Retinal pigment epithelial cell (primary cell): ENCODE data around the gene GSK3A.

Experiments used
- DNase-seq: peaks from one replicate; pipeline ENCODE4 v3.0.0-alpha.2; 2010; ENCODE audit warnings: low read depth
- H3K4me3 ChIP-seq: 2 replicates; pipeline ENCODE4 v1.5.1; 2011; ENCODE audit warnings: mild to moderate bottlenecking, low read length, control low read depth, moderate library complexity
- TF ChIP-seq, protein P1 (sequence below): conservative IDR thresholded peaks from 2 replicates; pipeline ENCODE4 v1.5.1; 2011; ENCODE audit warnings: low read depth, low read length, control low read depth, inconsistent platforms

Gene GSK3A

DNA sequence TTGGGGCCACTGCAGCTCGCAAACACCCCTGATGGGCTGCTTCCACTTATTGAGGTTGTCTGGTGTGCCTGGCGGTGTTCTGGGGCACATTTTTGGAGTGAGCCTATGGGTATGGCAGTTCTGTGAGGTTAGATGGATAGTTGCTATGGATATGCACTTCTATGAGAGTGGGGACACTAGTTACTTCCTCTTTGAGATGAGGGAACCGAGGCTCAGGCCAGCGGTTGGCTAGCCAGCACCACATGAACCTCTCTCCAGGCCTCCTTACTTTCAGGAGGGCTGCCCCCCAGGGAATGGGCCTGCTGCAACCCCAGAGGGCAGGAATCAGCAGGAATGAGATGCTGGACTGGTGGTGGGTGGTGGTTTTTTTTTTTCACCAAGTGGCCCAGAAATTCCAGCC lies 46.0 kb upstream of the GSK3A start:
- no peak overlapping the region for H3K4me3 ChIP-seq
- TF ChIP-seq, protein P1, sequence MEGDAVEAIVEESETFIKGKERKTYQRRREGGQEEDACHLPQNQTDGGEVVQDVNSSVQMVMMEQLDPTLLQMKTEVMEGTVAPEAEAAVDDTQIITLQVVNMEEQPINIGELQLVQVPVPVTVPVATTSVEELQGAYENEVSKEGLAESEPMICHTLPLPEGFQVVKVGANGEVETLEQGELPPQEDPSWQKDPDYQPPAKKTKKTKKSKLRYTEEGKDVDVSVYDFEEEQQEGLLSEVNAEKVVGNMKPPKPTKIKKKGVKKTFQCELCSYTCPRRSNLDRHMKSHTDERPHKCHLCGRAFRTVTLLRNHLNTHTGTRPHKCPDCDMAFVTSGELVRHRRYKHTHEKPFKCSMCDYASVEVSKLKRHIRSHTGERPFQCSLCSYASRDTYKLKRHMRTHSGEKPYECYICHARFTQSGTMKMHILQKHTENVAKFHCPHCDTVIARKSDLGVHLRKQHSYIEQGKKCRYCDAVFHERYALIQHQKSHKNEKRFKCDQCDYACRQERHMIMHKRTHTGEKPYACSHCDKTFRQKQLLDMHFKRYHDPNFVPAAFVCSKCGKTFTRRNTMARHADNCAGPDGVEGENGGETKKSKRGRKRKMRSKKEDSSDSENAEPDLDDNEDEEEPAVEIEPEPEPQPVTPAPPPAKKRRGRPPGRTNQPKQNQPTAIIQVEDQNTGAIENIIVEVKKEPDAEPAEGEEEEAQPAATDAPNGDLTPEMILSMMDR, result no peak
- no peak for DNase-seq

DNA sequence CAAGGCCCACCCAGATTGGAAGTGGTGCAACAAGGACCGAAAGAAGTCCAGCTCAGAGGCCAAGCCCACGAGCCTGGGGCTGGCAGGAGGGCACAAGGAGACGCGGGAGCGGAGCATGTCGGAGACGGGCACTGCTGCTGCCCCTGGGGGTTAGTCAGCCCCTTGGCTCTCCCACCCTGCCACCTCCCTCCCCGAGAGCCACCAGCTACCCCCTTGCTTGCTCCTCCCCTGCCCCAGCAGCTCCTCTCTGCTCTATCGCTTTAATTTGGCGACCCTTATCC lies 45.4 kb upstream of the GSK3A start:
- DNase-seq, result no peak
- TF ChIP-seq, protein P1, result no peak
- no peak overlapping the region for H3K4me3 ChIP-seq

DNA sequence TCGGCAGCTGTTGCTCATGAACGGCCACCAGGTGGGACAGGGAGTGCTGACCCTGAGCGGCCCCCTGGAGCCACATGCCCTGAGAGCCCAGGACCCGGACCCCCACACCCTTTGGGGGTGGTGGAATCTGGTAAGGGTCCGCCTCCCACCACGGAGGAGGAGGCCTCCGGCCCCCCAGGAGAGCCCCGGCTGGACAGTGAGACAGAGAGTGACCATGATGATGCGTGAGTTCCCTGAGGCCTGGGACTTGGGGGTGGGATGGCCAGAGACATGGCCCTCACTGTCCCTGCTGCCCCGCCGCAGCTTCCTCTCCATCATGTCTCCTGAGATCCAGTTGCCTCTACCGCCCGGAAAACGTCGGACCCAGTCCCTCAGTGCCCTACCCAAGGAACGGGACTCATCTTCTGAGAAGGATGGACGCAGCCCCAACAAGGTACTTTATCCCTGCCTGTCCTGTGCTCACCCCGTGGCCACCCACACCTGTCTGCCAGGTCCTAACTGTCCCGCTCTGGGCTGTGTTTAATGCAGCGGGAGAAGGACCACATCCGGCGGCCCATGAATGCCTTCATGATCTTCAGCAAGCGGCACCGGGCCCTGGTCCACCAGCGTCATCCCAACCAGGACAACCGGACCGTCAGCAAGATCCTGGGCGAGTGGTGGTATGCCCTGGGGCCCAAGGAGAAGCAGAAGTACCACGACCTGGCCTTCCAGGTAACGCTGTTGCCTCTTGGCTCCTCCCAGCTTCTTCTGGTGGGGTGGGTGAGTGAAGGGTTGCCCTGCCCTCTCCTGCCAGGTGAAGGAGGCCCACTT lies 44.8 kb upstream of the GSK3A start:
- no peak for DNase-seq
- no peak overlapping the region for H3K4me3 ChIP-seq
- TF ChIP-seq, protein P1, result peak; percentile 2

DNA sequence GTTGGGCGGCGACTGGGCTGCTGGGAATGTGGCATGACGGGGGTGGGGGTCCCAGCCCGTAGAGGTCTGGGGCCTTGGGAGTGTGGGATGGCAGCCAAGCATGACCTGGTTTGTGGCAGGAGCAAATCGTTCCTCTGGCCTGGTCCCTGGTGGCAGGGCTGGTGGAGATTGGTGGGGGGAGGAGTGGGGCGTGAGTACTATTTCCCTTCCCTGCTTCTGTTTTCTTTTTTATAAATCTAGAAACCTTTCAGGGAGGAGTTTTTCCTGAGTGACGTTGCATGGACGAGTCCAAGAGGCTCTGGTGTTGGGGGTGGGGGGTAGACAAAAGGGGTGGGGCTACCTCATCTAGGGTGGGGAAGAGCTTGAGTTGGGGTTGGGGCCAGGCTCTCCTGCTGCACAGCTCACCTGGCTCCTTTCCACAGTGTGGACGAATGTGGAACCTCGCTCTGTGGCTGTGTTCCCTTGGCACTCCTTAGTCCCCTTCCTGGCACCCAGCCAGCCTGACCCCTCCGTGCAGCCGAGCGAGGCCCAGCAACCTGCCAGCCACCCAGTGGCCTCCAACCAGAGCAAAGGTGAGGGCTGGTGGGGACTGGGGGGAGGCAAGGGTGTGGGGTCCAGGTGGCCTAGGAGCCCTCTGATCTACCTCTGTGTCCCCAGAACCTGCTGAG lies 44.1 kb upstream of the GSK3A start:
- DNase-seq, result no peak
- TF ChIP-seq, protein P1, result no peak
- H3K4me3 ChIP-seq, result peak overlapping the region; percentile 79

DNA sequence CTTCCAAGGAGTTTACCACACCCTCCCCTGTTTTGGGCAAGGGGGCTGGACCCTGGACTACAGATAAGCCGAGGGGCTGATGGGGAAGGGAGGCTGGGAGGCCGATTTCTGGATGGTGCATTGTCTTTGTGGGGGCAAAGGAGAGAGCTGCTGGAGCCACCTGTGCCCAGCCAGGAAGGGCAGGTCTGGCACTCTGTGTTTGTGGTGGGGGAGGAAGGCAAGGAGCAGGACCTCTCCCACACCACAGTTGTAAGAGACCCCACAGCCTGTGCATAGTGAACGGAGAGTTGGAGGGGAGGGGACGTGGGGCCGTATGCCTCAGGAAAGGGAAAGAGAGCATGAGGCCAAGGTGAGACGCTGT lies 43.6 kb upstream of the GSK3A start:
- TF ChIP-seq, protein P1, result no peak
- no peak for DNase-seq
- H3K4me3 ChIP-seq, result peak overlapping the region; percentile 79

DNA sequence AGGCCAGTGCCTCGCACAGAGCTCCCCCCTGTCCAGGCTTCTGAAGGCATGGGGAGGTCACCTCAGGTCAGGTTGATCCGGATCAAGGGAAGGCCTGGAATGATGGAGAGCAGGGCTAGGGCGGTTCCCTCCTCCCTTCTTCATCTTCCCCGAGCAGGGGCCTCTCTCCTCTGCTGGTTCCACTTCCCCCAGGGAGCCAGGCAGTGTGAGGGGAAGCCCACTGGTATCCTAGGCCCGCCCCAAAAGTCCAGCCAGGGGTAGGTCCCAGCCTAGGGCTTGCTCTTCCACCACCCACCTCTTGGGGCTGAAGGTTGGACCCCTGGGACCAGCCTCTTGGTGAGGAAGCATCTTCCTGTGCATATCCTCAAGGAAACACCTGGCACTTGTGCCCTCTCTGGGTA lies 43.1 kb upstream of the GSK3A start:
- TF ChIP-seq, protein P1, result peak; percentile 11
- H3K4me3 ChIP-seq, result peak overlapping the region; percentile 79
- DNase-seq, result no peak
